Upper lobe of left lung (tissue), 4 donors: ENCODE results near the gene SLC25A29.

Source experiments
- CTCF ChIP-seq, 6 experiments: fragments of 450-650 bp in 4 of 6; fragments of 200-600 bp in 2 of 6; sonication (generic) in 2 of 6; IDR thresholded peaks; one replicate each; pipeline ENCODE4 v1.5.1; 2016 to 2019; ENCODE audit warnings: antibody characterized with exemption in 6 of 6
- EP300 ChIP-seq, 4 donors: sonication (generic); formaldehyde crosslinking; IDR thresholded peaks; one replicate each; pipeline ENCODE4 v1.5.1; 2017; ENCODE audit warnings: antibody characterized with exemption in 4 of 4, control low read depth in 2 of 4

GRCh38 chr14:100302616-100303015 lies 3.6 kb downstream of the SLC25A29 start:
- TF ChIP-seq EP300 (IDR thresholded peaks at IDR 0.05), result no peak
- TF ChIP-seq CTCF (IDR thresholded peaks at IDR 0.05), result no peak
